NB4 (cell line): Measurements from ENCODE around the gene STX8.
A peak's percentile ranks its signal among the peaks of the same experiment; 100 is the strongest.

Experiments
- DNase-seq: peaks from one replicate; pipeline ENCODE4 v3.0.0; 2010; ENCODE audit warnings: low read depth
- H3K4me3 ChIP-seq: one replicate; pipeline ENCODE4 v1.5.1; 2011; ENCODE audit warnings: mild to moderate bottlenecking, low read depth, low read length, moderate library complexity
- MAX ChIP-seq: IDR thresholded peaks from 2 replicates; pipeline ENCODE4 v1.6.1; 2011; ENCODE audit warnings: low read depth, low read length
- MYC ChIP-seq: IDR thresholded peaks from 2 replicates; pipeline ENCODE4 v1.6.1; 2011; ENCODE audit warnings: low read depth, low read length
- POLR2A ChIP-seq: IDR thresholded peaks from 2 replicates; pipeline ENCODE4 v1.6.1; 2011; ENCODE audit warnings: mild to moderate bottlenecking; ENCODE audit not compliant: insufficient read length; ENCODE audit errors: extremely low read depth
- TF ChIP-seq, protein P1 (sequence below): IDR thresholded peaks from one replicate; pipeline ENCODE4 v1.5.1; 2012; ENCODE audit warnings: low read depth, low read length

Gene STX8

GRCh38 chr17:9213303-9213640 is 362.3 kb downstream of the STX8 start:
- DNase-seq, result no peak
- H3K4me3 ChIP-seq, result no peak overlapping the region
- TF ChIP-seq, protein P1, sequence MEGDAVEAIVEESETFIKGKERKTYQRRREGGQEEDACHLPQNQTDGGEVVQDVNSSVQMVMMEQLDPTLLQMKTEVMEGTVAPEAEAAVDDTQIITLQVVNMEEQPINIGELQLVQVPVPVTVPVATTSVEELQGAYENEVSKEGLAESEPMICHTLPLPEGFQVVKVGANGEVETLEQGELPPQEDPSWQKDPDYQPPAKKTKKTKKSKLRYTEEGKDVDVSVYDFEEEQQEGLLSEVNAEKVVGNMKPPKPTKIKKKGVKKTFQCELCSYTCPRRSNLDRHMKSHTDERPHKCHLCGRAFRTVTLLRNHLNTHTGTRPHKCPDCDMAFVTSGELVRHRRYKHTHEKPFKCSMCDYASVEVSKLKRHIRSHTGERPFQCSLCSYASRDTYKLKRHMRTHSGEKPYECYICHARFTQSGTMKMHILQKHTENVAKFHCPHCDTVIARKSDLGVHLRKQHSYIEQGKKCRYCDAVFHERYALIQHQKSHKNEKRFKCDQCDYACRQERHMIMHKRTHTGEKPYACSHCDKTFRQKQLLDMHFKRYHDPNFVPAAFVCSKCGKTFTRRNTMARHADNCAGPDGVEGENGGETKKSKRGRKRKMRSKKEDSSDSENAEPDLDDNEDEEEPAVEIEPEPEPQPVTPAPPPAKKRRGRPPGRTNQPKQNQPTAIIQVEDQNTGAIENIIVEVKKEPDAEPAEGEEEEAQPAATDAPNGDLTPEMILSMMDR, result no peak
- TF ChIP-seq MYC (no peak), MAX (no peak), POLR2A (no peak)

GRCh38 chr17:9212376-9213302 is 363.0 kb downstream of the STX8 start:
- no peak for DNase-seq
- TF ChIP-seq MAX (no peak), POLR2A (no peak), MYC (no peak)
- TF ChIP-seq, protein P1, result no peak
- H3K4me3 ChIP-seq, result no peak overlapping the region

DNA sequence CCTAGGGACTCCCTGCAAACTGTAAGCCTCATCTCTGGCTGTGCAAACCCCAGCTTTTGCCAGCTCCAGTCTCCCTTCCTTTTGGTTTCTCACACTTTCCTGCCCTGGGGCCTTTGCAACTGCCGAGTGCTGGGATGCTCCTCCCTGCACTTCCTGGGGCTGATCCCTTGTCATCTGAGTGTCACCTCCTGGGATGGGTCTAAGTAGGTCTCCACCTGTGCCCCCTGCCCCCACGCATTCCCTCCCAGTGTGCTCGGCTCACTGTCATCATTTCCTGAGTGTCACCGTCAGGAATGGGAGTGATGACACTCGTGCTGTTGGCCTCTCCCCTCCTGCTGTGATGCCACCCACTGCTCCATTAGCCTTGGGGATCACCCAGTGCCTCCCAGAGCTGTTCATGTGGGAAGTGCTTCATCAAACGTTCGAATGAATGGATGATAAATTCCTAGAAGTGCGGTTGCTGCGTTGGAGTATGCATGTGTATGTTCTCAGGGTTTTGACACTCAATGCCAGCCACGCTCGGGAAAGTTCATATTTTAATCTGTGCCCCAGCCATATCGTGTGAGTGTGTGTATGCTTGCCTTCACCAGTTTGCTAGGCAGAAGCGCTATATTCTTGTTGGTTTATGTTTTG is 364.4 kb downstream of the STX8 start:
- peak; percentile 12 for DNase-seq
- no peak for TF ChIP-seq POLR2A
- TF ChIP-seq MYC, result no peak
- TF ChIP-seq, protein P1, result no peak
- TF ChIP-seq MAX, result no peak

GRCh38 chr17:9209781-9210370 is 365.7 kb downstream of the STX8 start:
- no peak overlapping the region for H3K4me3 ChIP-seq
- no peak for TF ChIP-seq MYC
- TF ChIP-seq MAX, result no peak
- TF ChIP-seq, protein P1, result no peak
- no peak for TF ChIP-seq POLR2A
- DNase-seq, result no peak

More for the DNA sequence above, 364.4 kb downstream of the STX8 start:
- H3K4me3 ChIP-seq, result no peak overlapping the region

- no peak for TF ChIP-seq MAX
- TF ChIP-seq MYC, result no peak
- TF ChIP-seq, protein P1, result no peak
- no peak overlapping the region for H3K4me3 ChIP-seq
- no peak for DNase-seq
Measured at GRCh38 chr17:9209347-9209746, 366.3 kb downstream of the STX8 start.
